Heart left ventricle (tissue), 16 donors: ENCODE results near the gene CRYBG2. TPM values are rescaled to one million over a fixed set of nuclear protein-coding genes. Genes with fewer than 3 reads are reported as not detected.
"Not testable (repeated sequence)": the region's sequence is repeated elsewhere in the genome, so short reads cannot be mapped to it uniquely, and the experiment has no call there.

Experiments
- ATAC-seq, 4 donors: fragments of 200-7000 bp; cut with Tn5 transposase; one replicate each; pipeline ENCODE4 v1.9.1; 2020 to 2022; ENCODE audit warnings: moderate library complexity in 4 of 4, mild to moderate bottlenecking in 3 of 4, moderate number of reproducible peaks in 1 of 4
- DNase-seq, 5 donors: peaks; one replicate each; pipeline ENCODE4 v3.0.0-alpha.2; 2020
- H3K27ac ChIP-seq, 12 donors: fragments of 200-600 bp; sonication (generic) in 4 of 12; one replicate each; pipeline versions ENCODE4 v1.5.0 to v1.8.0; 2016 to 2022; ENCODE audit warnings: mild to moderate bottlenecking in 2 of 12
- H3K27me3 ChIP-seq, 9 donors: fragments of 200-600 bp; sonication (generic) in 2 of 9; one replicate each; pipeline versions ENCODE4 v1.5.1 to v1.8.0; 2016 to 2022; ENCODE audit warnings: mild to moderate bottlenecking in 3 of 9
- H3K36me3 ChIP-seq, 9 donors: fragments of 200-600 bp; sonication (generic) in 2 of 9; one replicate each; pipeline versions ENCODE4 v1.5.0 to v1.8.0; 2018 to 2022; ENCODE audit warnings: mild to moderate bottlenecking in 2 of 9
- H3K4me1 ChIP-seq, 12 donors: fragments of 200-600 bp; sonication (generic) in 4 of 12; one replicate each; pipeline versions ENCODE4 v1.5.0 to v1.8.0; 2016 to 2022; ENCODE audit warnings: mild to moderate bottlenecking in 3 of 12
- H3K4me3 ChIP-seq, 12 donors: fragments of 200-600 bp; sonication (generic) in 4 of 12; one replicate each; pipeline versions ENCODE4 v1.5.0 to v1.8.0; 2017 to 2022; ENCODE audit warnings: mild to moderate bottlenecking in 9 of 12, moderate library complexity in 4 of 12
- H3K9me3 ChIP-seq, 12 donors: fragments of 200-600 bp; sonication (generic) in 4 of 12; one replicate each; pipeline versions ENCODE4 v1.5.0 to v1.8.0; 2016 to 2022; ENCODE audit warnings: mild to moderate bottlenecking in 1 of 12
- CTCF ChIP-seq, 12 donors: fragments of 200-600 bp; sonication (generic) in 4 of 12; IDR thresholded peaks; one replicate each; pipeline versions ENCODE4 v1.5.0 to v1.8.0; 2018 to 2022; ENCODE audit warnings: antibody characterized with exemption in 12 of 12, mild to moderate bottlenecking in 5 of 12
- POLR2A ChIP-seq, 2 donors: fragments of 450-650 bp; IDR thresholded peaks; one replicate each; pipeline ENCODE4 v1.6.1; 2017; ENCODE audit warnings: antibody characterized with exemption in 2 of 2, mild to moderate bottlenecking in 2 of 2, moderate library complexity in 2 of 2
- WGBS, 4 donors: extraction: QIAGEN DNeasy Blood & Tissue Kit in 2 of 4; methylation state at CpG; one replicate each; pipeline versions ENCODE4 v1.1.5 to v1.1.7; 2013 to 2018; 5-methylcytosine and 5-hydroxymethylcytosine counted together
- intact Hi-C, 10 donors: fragments of 100-400 bp; cut with DNase I; formaldehyde crosslinking; loops; one replicate each; pipeline versions ENCODE4 v1.11.1 to v1.14.2; 2022
- polyA plus RNA-seq, 2 donors: library from polyadenylated mRNA; stranded (reverse); fragments of 200-250 nt; gene quantifications; one replicate each; pipeline ENCODE4 v1.2.3, GENCODE V29; 2013
- total RNA-seq, 9 donors: library from RNA; depleted of rRNA in 2 of 9; stranded (reverse); fragments of >200 nt in 2 of 9; fragmentation: NEBNext Ultra II Directional in 3 of 9; extraction: Animal tissue kit (Norgen Biotek cat#: 25700) in 3 of 9; gene quantifications; one replicate each; pipeline versions ENCODE4 v1.1.0 to v1.2.4, GENCODE V29; 2016 to 2023
- donor health status: ischemic (EF 13 %, LVEDD 7.1; RV severe dilation, severe dysfunction).
- donor health status: healthy with polysubstance abuse.
- donor health status: DM: no; HTN: yes; CAD: no.
- donor health status: DM: no; HTN: no; CAD: no.
- donor health status: ischemic (EF 25% LVEDD 6.9; RV normal size, moderate dysfunction).
- donor health status: ischemic (EF 25% LVEDD 5.7; RV mildly dilated, moderate dysfunction).
- donor health status: healthy.
- donor health status: DM: yes; HTN: yes; CAD: no.
- donor health status: ischemic (EF 35%, LVEDD 5.7; RV mildly dilated, moderate dysfunction).
- donor health status: nonischemic (EF 11% LVEDD 7.7; RV severe dilation, severe dysfunction).
- donor health status: DM: yes; HTN: yes; CAD: no.
- donor health status: PGD.
- donor health status: ischemic (EF 29% LVEDD 5.4; RV normal size, mild dysfunction).
- donor health status: nonischemic (EF 23%, LVEDD 6.1; RV moderate dilation, normal function).

Gene CRYBG2
- total and polyA plus RNA-seq, 11 donors: 0.25 to 0.45 TPM; not detected in 9

GRCh38 chr1:26296340-26297056, 57.4 kb downstream of the CRYBG2 start:
- intact Hi-C loops: no loop called here
- Histone ChIP-seq H3K4me1 (peaks cover 0 to 25% (median 0%) of the 10 kb centered on the region in 12 donors), H3K27me3 (no peaks in the 10 kb centered on the region), H3K36me3 (peaks cover 0 to 8% (median 0%) of the 10 kb centered on the region in 9 donors), H3K4me3 (no peak overlapping the region), H3K27ac (no peak overlapping the region), H3K9me3 (no peaks in the 10 kb centered on the region)
- 85 to 91% (median 88%) methylated on average over 12 to 16 of the region's 16 CpGs for WGBS, 4 donors
- TF ChIP-seq POLR2A (IDR thresholded peaks at IDR 0.05): no peak
- TF ChIP-seq CTCF (IDR thresholded peaks at IDR 0.05): no peak
- no peak for DNase-seq
- no peak for ATAC-seq

DNA sequence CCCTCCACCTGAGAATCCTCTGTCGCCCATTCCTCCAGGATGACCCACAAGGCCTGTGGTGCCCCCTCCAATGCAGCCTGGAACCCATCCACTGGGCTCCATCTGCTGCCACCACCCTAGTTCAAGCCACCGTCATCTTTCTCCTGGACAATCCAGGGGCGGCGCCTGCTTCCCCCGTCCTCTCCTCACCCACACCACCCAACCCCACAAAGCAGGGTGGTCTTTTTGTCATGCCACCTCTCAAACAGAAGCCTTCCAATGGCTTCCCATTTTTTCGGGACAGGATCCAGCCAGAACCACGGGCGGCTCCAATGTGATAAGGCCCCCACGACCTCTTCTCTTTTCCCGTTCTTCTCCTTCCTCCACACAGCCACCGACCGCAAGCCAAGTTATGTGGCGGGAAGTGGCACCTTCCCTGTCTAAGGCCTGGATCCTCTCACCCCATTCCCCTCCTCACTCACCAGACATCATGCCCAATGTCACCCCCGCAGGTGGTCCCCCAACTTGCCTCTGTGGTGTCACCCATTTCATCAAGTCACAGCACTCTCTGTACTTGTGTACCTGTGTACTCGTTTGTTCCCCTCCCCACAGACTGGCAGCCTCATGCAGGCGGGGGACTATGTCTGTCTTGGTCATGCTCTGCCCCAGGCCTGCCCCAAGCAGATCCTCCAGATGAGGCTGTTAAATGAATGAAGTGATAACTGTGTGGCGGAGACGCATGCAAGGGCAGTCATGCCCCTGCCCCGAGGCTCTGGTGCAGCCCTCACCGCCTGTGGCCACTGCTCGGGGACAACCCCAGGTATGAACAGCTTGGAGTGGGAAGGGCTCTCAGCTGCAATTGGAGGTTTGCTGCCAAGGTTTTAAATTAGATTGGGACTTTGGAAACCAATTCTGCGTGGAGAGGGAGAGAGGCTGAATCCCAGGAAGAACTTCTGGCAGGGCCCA, 58.5 kb downstream of the CRYBG2 start:
- no peak for ATAC-seq

DNA sequence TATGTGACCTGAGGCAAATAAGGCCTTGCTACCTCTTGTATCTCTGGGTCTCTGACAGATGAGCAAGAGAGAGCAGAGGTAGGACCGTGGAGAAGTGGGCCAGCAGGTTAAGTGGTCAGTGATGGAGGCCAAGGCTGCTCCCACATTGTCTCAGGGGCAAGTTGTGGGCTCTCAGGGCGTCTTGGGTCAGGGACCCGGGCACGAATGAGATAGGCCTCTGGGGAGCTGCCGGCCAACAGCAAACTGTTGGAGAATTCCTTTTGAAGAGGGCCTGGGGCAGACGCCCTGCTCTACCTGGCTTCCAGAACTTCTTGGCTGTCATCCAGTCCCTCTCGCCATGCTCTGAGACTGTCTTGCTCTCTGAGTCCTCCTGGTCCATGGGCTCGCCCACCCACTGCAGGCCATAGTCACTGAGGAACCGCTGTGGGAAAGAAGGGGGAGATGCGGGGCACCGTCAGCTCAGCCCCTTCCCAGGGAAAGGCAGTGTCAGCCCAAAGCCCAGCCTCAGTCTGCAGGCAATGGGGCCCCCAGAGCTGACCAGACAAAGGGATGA, 59.9 kb downstream of the CRYBG2 start:
- 85 to 88% (median 86%) methylated on average over 11 of the region's 11 CpGs for WGBS, 4 donors

More for the DNA sequence above, 58.5 kb downstream of the CRYBG2 start:
- WGBS, 4 donors: 89 to 91% (median 91%) methylated on average over 22 of the region's 22 CpGs
- no peak for TF ChIP-seq POLR2A (IDR thresholded peaks at IDR 0.05)
- no peak for TF ChIP-seq CTCF (IDR thresholded peaks at IDR 0.05)
- Histone ChIP-seq H3K27ac (no peak overlapping the region), H3K4me1 (peaks cover 0 to 35% (median 0%) of the 10 kb centered on the region in 12 donors), H3K36me3 (peaks cover 0 to 8% (median 0%) of the 10 kb centered on the region in 9 donors), H3K9me3 (no peaks in the 10 kb centered on the region), H3K4me3 (no peak overlapping the region), H3K27me3 (no peaks in the 10 kb centered on the region)
- intact Hi-C loops: no loop called here
- DNase-seq: no peak

DNA sequence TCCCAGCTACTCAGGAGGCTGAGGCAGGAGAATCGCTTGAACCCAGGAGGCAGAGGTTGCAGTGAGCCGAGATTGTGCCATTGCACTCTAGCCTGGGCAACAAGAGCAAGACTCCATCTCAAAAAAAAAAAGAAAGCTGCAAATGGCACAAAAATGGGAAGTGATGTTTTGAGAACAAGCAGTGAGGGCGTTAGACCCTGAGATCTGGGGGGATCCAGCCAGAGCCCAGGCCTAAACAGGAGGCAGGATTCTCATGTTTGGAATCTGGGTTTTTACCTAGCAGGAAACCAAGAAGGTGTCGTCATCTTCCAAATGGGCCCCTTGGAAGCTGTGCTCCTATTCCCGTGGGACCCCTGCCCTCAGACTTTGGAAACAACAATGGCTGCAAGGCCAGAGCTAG, 61.2 kb downstream of the CRYBG2 start:
- H3K27me3 ChIP-seq, intact Hi-C loops, ATAC-seq, H3K4me3 ChIP-seq, DNase-seq, H3K36me3 ChIP-seq, H3K9me3 ChIP-seq: not testable (repeated sequence)
- Histone ChIP-seq H3K4me1 (peaks cover 0 to 54% (median 5%) of the 10 kb centered on the region in 12 donors), H3K27ac (peak overlapping the region in 1 of 12 donors; percentile 98)
- WGBS, 4 donors: 85 to 93% (median 92%) methylated on average over 5 of the region's 5 CpGs

More for the DNA sequence above, 59.9 kb downstream of the CRYBG2 start:
- Histone ChIP-seq H3K27ac (no peak overlapping the region), H3K4me3 (no peak overlapping the region), H3K9me3 (no peaks in the 10 kb centered on the region), H3K36me3 (peaks cover 0 to 8% (median 0%) of the 10 kb centered on the region in 9 donors), H3K4me1 (peaks cover 0 to 50% (median 0%) of the 10 kb centered on the region in 12 donors), H3K27me3 (no peaks in the 10 kb centered on the region)
- intact Hi-C loops: no loop called here
- ATAC-seq: no peak
- no peak for TF ChIP-seq POLR2A (IDR thresholded peaks at IDR 0.05)
- TF ChIP-seq CTCF (IDR thresholded peaks at IDR 0.05): no peak
- no peak for DNase-seq
